Measurements from ENCODE around the gene FAIM2. TPM values are rescaled to one million over a fixed set of nuclear protein-coding genes. Genes with fewer than 3 reads are reported as not detected.
A peak's percentile ranks its signal among the peaks of the same experiment; 100 is the strongest.

FAIM2 gene
- total RNA-seq, 1 experiment from 2014 or later = 0.34 TPM

DNA sequence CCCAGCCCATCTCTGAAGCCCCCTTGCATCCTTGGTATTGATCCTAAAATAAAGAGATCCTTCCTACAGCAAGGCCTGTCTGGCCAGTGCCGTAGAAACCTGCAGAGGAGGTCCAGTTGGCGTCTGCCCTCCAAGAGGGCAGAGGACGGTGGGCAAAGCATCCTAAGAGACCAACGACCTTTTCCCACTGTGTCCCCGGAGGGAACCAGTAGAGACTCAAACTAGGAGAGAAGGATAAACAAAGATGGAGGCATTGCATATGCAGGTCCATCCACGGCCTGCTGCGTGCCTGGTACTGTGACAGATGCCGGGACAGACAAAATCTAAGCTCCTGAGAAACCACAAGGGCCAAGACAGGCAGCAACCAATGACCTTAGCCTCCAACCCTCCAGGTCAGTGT, 79.3 kb downstream of the FAIM2 start:
- no peak for DNase-seq (ENCODE audit: low read depth)

DNA sequence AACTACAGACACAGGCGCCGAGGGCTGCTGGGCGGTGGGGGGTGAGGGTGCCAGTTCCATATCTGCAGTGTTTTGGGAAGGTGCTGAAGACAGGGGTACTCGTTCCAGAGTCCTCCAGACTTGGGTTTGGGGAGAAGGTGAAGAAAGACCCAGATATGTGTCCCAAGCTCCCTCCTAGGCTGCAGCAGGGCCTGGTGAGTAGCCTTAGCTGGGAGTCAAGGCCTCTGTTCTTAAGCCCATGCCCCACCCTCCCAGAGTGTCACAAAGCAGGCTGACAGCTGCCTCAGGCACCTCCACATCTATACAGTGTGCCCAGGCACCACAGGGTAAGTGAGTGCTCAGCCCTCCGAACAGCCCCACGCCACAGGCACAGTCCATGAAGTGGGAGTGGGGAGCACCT, 79.7 kb downstream of the FAIM2 start:
- DNase-seq (ENCODE audit: low read depth) = no peak

DNA sequence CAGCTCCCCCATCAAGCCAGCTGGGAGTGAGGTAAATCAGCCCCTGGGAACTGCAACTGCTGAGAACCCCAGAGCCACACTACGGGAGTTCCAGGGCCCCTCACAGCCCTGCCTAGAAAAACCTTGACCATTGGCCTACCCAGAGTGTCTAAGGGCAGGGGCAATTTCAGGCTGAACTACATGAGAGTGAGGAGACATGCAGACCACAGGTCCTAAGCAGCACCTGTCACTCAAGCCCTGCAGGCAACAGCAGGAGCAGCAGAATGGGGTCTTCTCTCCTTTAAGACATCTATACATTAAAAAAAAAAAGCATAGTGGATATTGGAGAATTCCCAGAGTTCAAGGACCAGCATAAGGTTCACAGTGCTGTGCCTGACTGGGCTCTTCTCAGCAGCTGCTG, 80.3 kb downstream of the FAIM2 start:
- no peak for DNase-seq (ENCODE audit: low read depth)

DNA sequence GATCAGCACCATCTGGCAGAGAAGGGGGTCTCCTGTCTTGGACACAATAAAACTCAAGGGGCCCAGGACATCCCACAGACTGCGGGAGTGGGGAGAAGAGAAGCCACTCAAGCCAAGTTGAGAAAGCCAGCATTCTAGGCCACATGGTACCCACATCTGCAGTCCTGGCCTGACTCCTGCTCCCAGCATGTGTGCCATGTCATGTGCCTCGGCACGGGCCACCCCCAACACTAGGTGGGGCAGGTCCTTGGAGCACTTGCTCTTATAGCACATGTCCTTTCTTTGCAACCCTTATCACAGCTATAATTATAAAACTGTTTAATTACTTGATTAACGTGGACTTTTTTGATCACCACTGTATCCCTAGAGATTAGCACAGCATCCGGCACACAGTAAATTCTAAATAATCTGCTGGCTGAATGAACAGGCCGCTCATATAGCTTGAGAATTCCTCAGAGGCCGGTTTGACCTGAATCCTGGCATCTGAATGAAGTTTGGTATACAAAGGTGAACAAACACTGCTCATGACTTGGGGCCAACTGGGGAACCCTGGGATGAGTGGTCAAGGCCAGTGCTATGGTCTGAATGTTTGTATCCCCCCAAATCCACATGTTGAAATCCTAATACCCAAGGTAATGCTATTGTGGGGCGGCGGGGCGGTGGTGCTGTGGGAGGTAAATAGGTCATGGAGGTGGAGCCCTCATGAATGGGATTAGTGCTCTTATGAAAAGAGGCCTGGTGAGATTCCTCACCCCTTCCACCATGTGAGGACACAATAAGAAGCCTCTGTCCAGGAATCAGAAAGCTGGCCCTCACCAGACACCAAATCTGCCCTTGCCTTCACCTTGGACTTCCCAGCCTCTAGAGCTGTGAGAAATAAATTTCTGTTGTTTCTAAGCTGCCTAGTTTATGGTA, 82.1 kb downstream of the FAIM2 start:
- DNase-seq (ENCODE audit: low read depth) = no peak

DNA sequence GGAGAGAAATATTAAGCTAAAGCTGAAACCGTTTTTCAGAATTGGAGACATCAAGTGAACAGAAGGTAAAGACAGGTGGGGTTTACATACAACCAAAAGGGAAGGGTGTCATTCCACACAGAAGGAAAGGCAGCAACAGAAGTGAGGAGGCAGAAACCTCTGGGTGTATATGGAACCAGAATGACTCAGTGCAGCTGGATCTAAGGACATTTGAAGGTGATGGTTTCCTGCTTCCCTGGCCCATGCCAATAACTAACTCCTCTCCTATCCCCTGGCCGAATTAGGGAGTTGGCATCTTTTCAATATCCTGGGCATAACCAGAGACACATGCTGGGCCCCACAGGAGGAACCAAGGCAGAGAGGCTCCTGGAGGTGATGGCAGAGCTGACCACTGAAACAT, 83.9 kb downstream of the FAIM2 start:
- peak; percentile 27 for DNase-seq (ENCODE audit: low read depth)

DNA sequence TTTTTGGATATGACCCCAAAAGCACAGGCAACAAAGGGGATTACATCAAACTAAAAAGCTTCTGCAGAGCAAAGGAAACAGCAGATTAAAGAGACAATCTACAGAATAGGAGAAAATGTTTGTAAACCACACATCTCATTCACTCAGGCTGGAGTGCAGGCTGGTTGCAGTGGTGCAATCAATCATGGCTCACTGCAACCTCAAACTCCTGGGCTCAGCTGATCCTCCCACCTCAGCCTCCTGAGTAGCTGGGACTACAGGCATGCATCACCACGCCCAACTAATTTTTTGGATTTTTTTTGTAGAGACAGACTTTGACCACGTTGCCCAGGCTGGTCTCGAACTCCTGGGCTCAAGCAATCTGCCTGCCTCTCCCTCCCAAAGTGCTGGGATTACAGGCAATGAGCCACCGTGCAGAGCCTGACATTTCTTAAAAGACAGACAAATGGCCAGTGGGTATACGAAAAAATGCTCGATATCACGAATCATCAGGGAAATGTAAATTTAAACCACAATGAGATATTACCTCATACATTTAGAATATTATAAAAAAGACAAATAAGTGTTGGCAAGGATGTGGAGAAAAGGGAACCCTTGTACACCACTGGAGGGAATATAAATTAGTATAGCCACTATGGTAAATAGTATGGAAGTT, 85.3 kb downstream of the FAIM2 start:
- DNase-seq (ENCODE audit: low read depth) = peak; percentile 11

Other genes with a start within 250 kb of the FAIM2 start
- gene FMNL3, start 196.5 kb downstream of the FAIM2 start, total RNA-seq (2014; rRNA removed; shearing (Covaris generic)) = 18.3 and 30.4 TPM in 2 replicates
- 585 and 680 TPM in 2 replicates for gene TMBIM6, start 162.3 kb downstream of the FAIM2 start, total RNA-seq (2014; rRNA removed; shearing (Covaris generic))
- gene NCKAP5L, start 75.5 kb downstream of the FAIM2 start, total RNA-seq (2014; rRNA removed; shearing (Covaris generic)) = 9.0 and 17.6 TPM in 2 replicates
- 2.9 and 4.8 TPM in 2 replicates for gene BCDIN3D, start 60.8 kb downstream of the FAIM2 start, total RNA-seq (2014; rRNA removed; shearing (Covaris generic))
- not detected in 2 replicates for gene AQP2, start 46.8 kb upstream of the FAIM2 start, total RNA-seq (2014; rRNA removed; shearing (Covaris generic))
- gene AQP5, start 58.0 kb upstream of the FAIM2 start, total RNA-seq (2014; rRNA removed; shearing (Covaris generic)) = 0.25 and 0.27 TPM in 2 replicates
- not detected in 2 replicates for gene AQP6, start 69.0 kb upstream of the FAIM2 start, total RNA-seq (2014; rRNA removed; shearing (Covaris generic))
- 113 and 137 TPM in 2 replicates for gene RACGAP1, start 121.6 kb upstream of the FAIM2 start, total RNA-seq (2014; rRNA removed; shearing (Covaris generic))
- 0.69 and 4.2 TPM in 2 replicates for gene ASIC1, start 153.7 kb upstream of the FAIM2 start, total RNA-seq (2014; rRNA removed; shearing (Covaris generic))
- gene SMARCD1, start 181.4 kb upstream of the FAIM2 start, total RNA-seq (2014; rRNA removed; shearing (Covaris generic)) = 48.7 and 52.9 TPM in 2 replicates
- gene GPD1, start 200.1 kb upstream of the FAIM2 start, total RNA-seq (2014; rRNA removed; shearing (Covaris generic)) = 0.20 TPM in 1 of 2 replicates, not detected in the other
- 67.6 and 72.0 TPM in 2 replicates for gene COX14, start 208.3 kb upstream of the FAIM2 start, total RNA-seq (2014; rRNA removed; shearing (Covaris generic))